OCI-LY7 (cell line): Measurements from ENCODE around the gene HIRIP3.

Experiments used
- CTCF ChIP-seq: fragments of 200-600 bp; sonication (generic); conservative IDR thresholded peaks from 2 replicates; pipeline ENCODE4 v1.5.1; 2014; ENCODE audit warnings: mild to moderate bottlenecking, antibody characterized with exemption, low read length, moderate library complexity, mixed read lengths
- EZH2phosphoT487 ChIP-seq: fragments of 200-600 bp; sonication (generic); IDR thresholded peaks from 2 replicates; pipeline ENCODE4 v1.6.1; 2018; ENCODE audit warnings: low read depth, borderline replicate concordance, mild to moderate bottlenecking, mixed run types, antibody characterized with exemption, low read length, moderate library complexity, mixed read lengths

- no peak for TF ChIP-seq EZH2phosphoT487
- TF ChIP-seq CTCF: no peak
These were observed 36.1 kb downstream of the HIRIP3 start for GRCh38 chr16:29959293-29959692.
